HG03571 (cell line): ENCODE results near the gene CELF6.

Experiments
- ATAC-seq: cut with Tn5 transposase; IDR thresholded peaks from one replicate; pipeline ENCODE4 v1.9.1; 2021; ENCODE audit not compliant: unreplicated experiment

CELF6 gene

GRCh38 chr15:72319985-72320671 is at the start of gene CELF6:
CELF6 (minus strand) TSS chr15:72320157; CDS start chr15:72319874, 283 bp downstream.
- ATAC-seq: no peak

- no peak for ATAC-seq
These were observed 48.9 kb upstream of the CELF6 start for GRCh38 chr15:72368899-72369298.

GRCh38 chr15:72368325-72368724 is 48.4 kb upstream of the CELF6 start:
- ATAC-seq: no peak

- ATAC-seq: peak; percentile 96
These were observed 45.9 kb upstream of the CELF6 start for GRCh38 chr15:72365844-72366243.

- ATAC-seq: no peak
These were observed 41.2 kb upstream of the CELF6 start for GRCh38 chr15:72361176-72361575.

- ATAC-seq: no peak
These were observed 38.8 kb upstream of the CELF6 start for GRCh38 chr15:72358650-72359171.

- ATAC-seq: no peak
These were observed 38.2 kb upstream of the CELF6 start for GRCh38 chr15:72358121-72358520.

GRCh38 chr15:72354496-72354895 is 34.5 kb upstream of the CELF6 start:
- no peak for ATAC-seq

- no peak for ATAC-seq
These were observed 33.3 kb upstream of the CELF6 start for GRCh38 chr15:72353266-72353665.

GRCh38 chr15:72345806-72346205 is 25.8 kb upstream of the CELF6 start:
- no peak for ATAC-seq

GRCh38 chr15:72345280-72345679 is 25.3 kb upstream of the CELF6 start:
- ATAC-seq: no peak

GRCh38 chr15:72344602-72345001 is 24.6 kb upstream of the CELF6 start:
- ATAC-seq: no peak

GRCh38 chr15:72342385-72342784 is 22.4 kb upstream of the CELF6 start:
- ATAC-seq: no peak

GRCh38 chr15:72341361-72341760 is 21.4 kb upstream of the CELF6 start:
- no peak for ATAC-seq

GRCh38 chr15:72340366-72340765 is 20.4 kb upstream of the CELF6 start:
- no peak for ATAC-seq

- ATAC-seq: no peak
These were observed 19.8 kb upstream of the CELF6 start for GRCh38 chr15:72339777-72340177.

- no peak for ATAC-seq
These were observed 18.8 kb upstream of the CELF6 start for GRCh38 chr15:72338617-72339321.

GRCh38 chr15:72338148-72338547 is 18.2 kb upstream of the CELF6 start:
- no peak for ATAC-seq

GRCh38 chr15:72334842-72335241 is 14.9 kb upstream of the CELF6 start:
- no peak for ATAC-seq

- ATAC-seq: no peak
These were observed 11.1 kb upstream of the CELF6 start for GRCh38 chr15:72331021-72331420.

GRCh38 chr15:72323752-72324151 is 3.8 kb upstream of the CELF6 start:
- ATAC-seq: no peak

- ATAC-seq: no peak
These were observed 485 bp downstream of the CELF6 start for GRCh38 chr15:72319360-72319984.
